ENCODE measurements around the gene CHMP6. TPM values are rescaled to one million over a fixed set of nuclear protein-coding genes. Genes with fewer than 3 reads are reported as not detected.

The CHMP6 gene
- total RNA-seq, 1 donor = 17.4 TPM

DNA sequence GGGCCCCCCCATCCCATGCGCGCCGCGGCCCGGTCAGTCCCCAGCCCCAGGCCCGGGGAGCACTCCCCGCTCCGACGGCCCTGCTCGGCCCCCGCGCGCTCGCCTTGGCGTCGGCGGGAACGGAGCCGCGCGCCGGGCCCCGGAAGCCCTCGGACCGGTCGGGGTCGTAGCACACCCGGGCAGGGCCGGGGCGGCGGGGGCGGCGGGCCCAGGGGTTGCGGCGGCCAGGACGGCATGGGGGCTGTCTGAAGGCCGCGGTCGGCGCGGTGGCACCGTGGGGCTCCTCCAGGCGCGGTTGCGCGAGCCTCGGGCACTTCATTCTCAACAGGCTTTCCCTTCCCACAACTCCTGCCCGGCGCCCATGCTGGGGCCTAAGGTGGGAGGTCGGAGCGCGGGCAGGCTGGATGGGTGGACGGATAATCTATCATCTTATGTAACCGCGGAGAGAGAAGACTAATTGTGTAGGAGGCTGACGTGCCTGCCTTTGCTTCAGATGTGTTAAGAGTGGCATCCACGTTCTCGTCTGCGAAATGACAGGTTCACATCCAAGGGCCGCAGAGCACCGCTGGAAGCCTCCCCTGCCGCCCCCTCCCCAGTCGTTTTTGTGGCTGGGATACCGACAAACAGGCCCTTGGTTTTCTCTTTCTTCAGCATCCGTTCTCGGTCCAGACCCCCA is 44.0 kb downstream of the CHMP6 start:
- peak; percentile 50 for DNase-seq (ENCODE audit: low read depth)
- peak overlapping the region; percentile 73 for H3K4me3 ChIP-seq (ENCODE audit: low read depth, low read length)
- TF ChIP-seq, protein P1, sequence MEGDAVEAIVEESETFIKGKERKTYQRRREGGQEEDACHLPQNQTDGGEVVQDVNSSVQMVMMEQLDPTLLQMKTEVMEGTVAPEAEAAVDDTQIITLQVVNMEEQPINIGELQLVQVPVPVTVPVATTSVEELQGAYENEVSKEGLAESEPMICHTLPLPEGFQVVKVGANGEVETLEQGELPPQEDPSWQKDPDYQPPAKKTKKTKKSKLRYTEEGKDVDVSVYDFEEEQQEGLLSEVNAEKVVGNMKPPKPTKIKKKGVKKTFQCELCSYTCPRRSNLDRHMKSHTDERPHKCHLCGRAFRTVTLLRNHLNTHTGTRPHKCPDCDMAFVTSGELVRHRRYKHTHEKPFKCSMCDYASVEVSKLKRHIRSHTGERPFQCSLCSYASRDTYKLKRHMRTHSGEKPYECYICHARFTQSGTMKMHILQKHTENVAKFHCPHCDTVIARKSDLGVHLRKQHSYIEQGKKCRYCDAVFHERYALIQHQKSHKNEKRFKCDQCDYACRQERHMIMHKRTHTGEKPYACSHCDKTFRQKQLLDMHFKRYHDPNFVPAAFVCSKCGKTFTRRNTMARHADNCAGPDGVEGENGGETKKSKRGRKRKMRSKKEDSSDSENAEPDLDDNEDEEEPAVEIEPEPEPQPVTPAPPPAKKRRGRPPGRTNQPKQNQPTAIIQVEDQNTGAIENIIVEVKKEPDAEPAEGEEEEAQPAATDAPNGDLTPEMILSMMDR (IDR thresholded peaks at IDR 0.05; ENCODE audit: insufficient read depth, low read length) = no peak

- peak overlapping the region; percentile 73 for H3K4me3 ChIP-seq (ENCODE audit: low read depth, low read length)
- DNase-seq (ENCODE audit: low read depth) = peak; percentile 50
- TF ChIP-seq, protein P1 (IDR thresholded peaks at IDR 0.05; ENCODE audit: insufficient read depth, low read length) = no peak
Measured at GRCh38 chr17:81036197-81036941, 44.7 kb downstream of the CHMP6 start.

- DNase-seq (ENCODE audit: low read depth) = peak; percentile 65
- TF ChIP-seq, protein P1 (IDR thresholded peaks at IDR 0.05; ENCODE audit: insufficient read depth, low read length) = no peak
- peak overlapping the region; percentile 73 for H3K4me3 ChIP-seq (ENCODE audit: low read depth, low read length)
Measured at GRCh38 chr17:81037026-81037797, 45.6 kb downstream of the CHMP6 start.

DNA sequence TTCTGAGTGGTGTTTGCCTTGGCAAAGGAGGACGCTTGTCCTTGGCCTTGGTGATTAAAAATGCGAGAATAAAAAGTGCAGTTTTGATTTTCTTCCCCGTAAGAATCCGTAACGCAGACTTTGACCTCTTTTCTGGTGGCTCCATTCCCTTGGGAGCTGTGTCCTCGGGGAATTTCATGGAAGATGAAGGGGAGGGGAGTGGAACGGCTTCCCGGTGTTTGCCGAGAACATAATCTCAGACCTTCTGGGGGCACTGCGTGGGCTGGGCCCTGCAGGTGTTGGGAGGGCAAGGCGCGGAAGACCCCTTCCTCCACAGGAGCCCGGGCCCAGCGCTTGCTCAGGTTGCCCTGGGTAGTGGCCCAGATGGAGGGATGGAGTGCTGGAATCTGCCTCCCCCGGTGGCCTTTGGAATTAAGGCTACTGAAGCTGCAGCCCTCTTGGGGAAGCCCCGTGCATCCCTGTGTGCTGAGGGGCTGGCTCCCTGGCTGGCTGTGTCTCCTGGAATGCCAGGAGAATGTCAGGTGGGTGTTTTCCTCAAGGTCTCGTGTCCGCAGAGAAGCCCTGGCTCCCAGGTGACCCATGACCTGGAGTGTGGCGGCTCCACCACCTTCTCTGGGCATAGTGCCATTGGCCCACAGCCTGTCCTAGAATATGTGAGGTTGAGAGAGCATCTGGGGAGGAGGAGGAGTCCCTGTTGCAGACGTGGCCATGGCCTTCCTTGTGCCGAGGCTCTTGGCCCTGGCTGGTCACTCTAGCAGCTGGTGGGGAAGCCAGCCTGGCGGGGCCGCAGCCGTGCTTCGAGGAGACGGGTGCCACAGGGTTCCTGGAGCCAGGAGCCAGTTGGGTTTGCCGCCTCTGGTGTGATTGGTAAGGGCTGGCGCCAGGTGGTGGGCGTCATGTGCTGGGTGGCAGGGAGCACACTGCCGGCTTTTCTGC is 46.4 kb downstream of the CHMP6 start:
- H3K4me3 ChIP-seq (ENCODE audit: low read depth, low read length) = peak overlapping the region; percentile 18
- TF ChIP-seq, protein P1 (IDR thresholded peaks at IDR 0.05; ENCODE audit: insufficient read depth, low read length) = peak; percentile 9
- no peak for DNase-seq (ENCODE audit: low read depth)

- no peak overlapping the region for H3K4me3 ChIP-seq (ENCODE audit: low read depth, low read length)
- TF ChIP-seq, protein P1 (IDR thresholded peaks at IDR 0.05; ENCODE audit: insufficient read depth, low read length) = no peak
- DNase-seq (ENCODE audit: low read depth) = no peak
Measured at GRCh38 chr17:81039096-81039495, 47.5 kb downstream of the CHMP6 start.

All from fibroblast of the aortic adventitia (primary cell).